Upper lobe of left lung (tissue), 4 donors: ENCODE data around the gene PSMB3.

Experiments
- CTCF ChIP-seq, 6 experiments: fragments of 450-650 bp in 4 of 6; fragments of 200-600 bp in 2 of 6; sonication (generic) in 2 of 6; IDR thresholded peaks; one replicate each; pipeline ENCODE4 v1.5.1; 2016 to 2019; ENCODE audit warnings: antibody characterized with exemption in 6 of 6
- POLR2A ChIP-seq, 4 donors: fragments of 450-650 bp; IDR thresholded peaks; one replicate each; pipeline ENCODE4 v1.5.1; 2016 to 2017; ENCODE audit warnings: antibody characterized with exemption in 4 of 4, mild to moderate bottlenecking in 2 of 4
- POLR2AphosphoS5 ChIP-seq, 2 donors: sonication (generic); formaldehyde crosslinking; IDR thresholded peaks; one replicate each; pipeline ENCODE4 v1.5.1; 2017; ENCODE audit warnings: antibody characterized with exemption in 2 of 2

- TF ChIP-seq CTCF (IDR thresholded peaks at IDR 0.05), result no peak
- no peak for TF ChIP-seq POLR2AphosphoS5 (IDR thresholded peaks at IDR 0.05)
- TF ChIP-seq POLR2A (IDR thresholded peaks at IDR 0.05), result no peak
Measured at GRCh38 chr17:38773258-38773657, 20.7 kb downstream of the PSMB3 start.
